Ovary (tissue), 3 donors: Measurements from ENCODE around the gene BFSP2.

Experiments
- CTCF ChIP-seq, 3 donors: fragments of 450-650 bp in 2 of 3; fragments of 200-600 bp in 1 of 3; IDR thresholded peaks; one replicate each; pipeline versions ENCODE4 v1.5.1 to v1.8.0; 2016 to 2022; ENCODE audit warnings: antibody characterized with exemption in 3 of 3, mild to moderate bottlenecking in 1 of 3
- POLR2A ChIP-seq: fragments of 450-650 bp; IDR thresholded peaks from one replicate; pipeline ENCODE4 v1.6.1; 2017; ENCODE audit warnings: antibody characterized with exemption, mild to moderate bottlenecking, moderate library complexity
- donor health status: DM: no; HTN: no; CAD: no.

- TF ChIP-seq CTCF (IDR thresholded peaks at IDR 0.05) (no peak), POLR2A (no peak)
Observed at GRCh38 chr3:133445108-133445507, 45.3 kb downstream of the BFSP2 start.
